GM12892 (cell line): ENCODE data around the gene RNF121.

Experiments
- DNase-seq: peaks from one replicate; pipeline ENCODE4 v3.0.0; 2011; ENCODE audit not compliant: insufficient read length
- FAIRE-seq: peaks from 2 replicates; lab custom pipeline; 2011; peaks lifted over from hg19 to GRCh38; lab: Jason Lieb, UNC
- POLR2A ChIP-seq: IDR thresholded peaks from 2 replicates; pipeline ENCODE4 v1.6.1; 2011; ENCODE audit warnings: low read depth, low read length, control low read depth
- POLR2AphosphoS5 ChIP-seq: IDR thresholded peaks from 2 replicates; pipeline ENCODE4 v1.6.1; 2011; ENCODE audit warnings: low read depth, low read length, control low read depth
- TAF1 ChIP-seq: IDR thresholded peaks from 2 replicates; pipeline ENCODE4 v1.6.1; 2011; ENCODE audit warnings: low read depth, mild to moderate bottlenecking, control low read depth, low read length, borderline replicate concordance

The RNF121 gene

GRCh38 chr11:72038491-72038890 lies 109.6 kb downstream of the RNF121 start:
- TF ChIP-seq POLR2AphosphoS5 (no peak), POLR2A (no peak), TAF1 (no peak)
- FAIRE-seq (no peak), DNase-seq (no peak)

GRCh38 chr11:72039031-72039855 lies 110.4 kb downstream of the RNF121 start:
- TF ChIP-seq TAF1 (no peak), POLR2AphosphoS5 (no peak), POLR2A (no peak)
- FAIRE-seq: no peak
- no peak for DNase-seq

- FAIRE-seq (no peak), DNase-seq (no peak)
- TF ChIP-seq POLR2AphosphoS5 (no peak), TAF1 (no peak), POLR2A (no peak)
These were observed 111.1 kb downstream of the RNF121 start for GRCh38 chr11:72039856-72040401.

GRCh38 chr11:72040491-72041363 lies 111.9 kb downstream of the RNF121 start:
- TF ChIP-seq POLR2A (0 out of 2 replicates have a peak, but pooled peaks have one; percentile 24), TAF1 (no peak), POLR2AphosphoS5 (0 out of 2 replicates have a peak, but pooled peaks have one; percentile 8)
- FAIRE-seq (peak; percentile 88), DNase-seq (peak; percentile 44)

- FAIRE-seq: peak; percentile 78
- peak; percentile 45; the same call in 1 of the 2 replicates for TF ChIP-seq POLR2A
- no peak for TF ChIP-seq POLR2AphosphoS5
- no peak for DNase-seq
These were observed 112.7 kb downstream of the RNF121 start for GRCh38 chr11:72041364-72042063.

GRCh38 chr11:72042064-72042745 lies 113.4 kb downstream of the RNF121 start:
- DNase-seq: no peak
- FAIRE-seq: peak; percentile 21

GRCh38 chr11:72045849-72046248 lies 117.0 kb downstream of the RNF121 start:
- FAIRE-seq (no peak), DNase-seq (no peak)

More at GRCh38 chr11:72042064-72042745, 113.4 kb downstream of the RNF121 start:
- no peak for TF ChIP-seq POLR2AphosphoS5
- TF ChIP-seq TAF1: no peak
- no peak for TF ChIP-seq POLR2A

More at GRCh38 chr11:72045849-72046248, 117.0 kb downstream of the RNF121 start:
- TF ChIP-seq POLR2A (no peak), TAF1 (no peak), POLR2AphosphoS5 (no peak)
